MM.1S (cell line): Measurements from ENCODE around the gene SPTLC3.
A peak's percentile ranks its signal among the peaks of the same experiment; 100 is the strongest.

Experiments
- DNase-seq: peaks from one replicate; pipeline ENCODE4 v3.0.0-alpha.2; 2015
- H2AFZ ChIP-seq: fragments of 300-600 bp; sonication (generic); 2 replicates; pipeline ENCODE4 v1.6.0; 2016; ENCODE audit warnings: antibody characterized with exemption, low read length
- H3F3A ChIP-seq: fragments of 300-600 bp; sonication (generic); 2 replicates; pipeline ENCODE4 v1.6.1; 2016; ENCODE audit warnings: mild to moderate bottlenecking, antibody characterized with exemption, low read length, moderate library complexity, mixed read lengths; ENCODE audit not compliant: insufficient read depth
- H3K27ac ChIP-seq: fragments of 300-600 bp; sonication (generic); 2 replicates; pipeline ENCODE4 v1.5.1; 2016; ENCODE audit warnings: mild to moderate bottlenecking, low read length
- H3K27me3 ChIP-seq: fragments of 300-600 bp; sonication (generic); replicated peaks from 2 replicates; pipeline ENCODE4 v1.6.0; 2016; ENCODE audit warnings: low read length; ENCODE audit not compliant: insufficient read depth
- H3K36me3 ChIP-seq: fragments of 300-600 bp; sonication (generic); replicated peaks from 2 replicates; pipeline ENCODE4 v1.6.1; 2016; ENCODE audit warnings: mild to moderate bottlenecking, low read length, mixed read lengths; ENCODE audit not compliant: insufficient read depth
- H3K4me1 ChIP-seq: fragments of 300-600 bp; sonication (generic); 2 replicates; pipeline ENCODE4 v1.6.1; 2016; ENCODE audit warnings: low read length, mixed read lengths
- H3K4me2 ChIP-seq: fragments of 300-600 bp; sonication (generic); 2 replicates; pipeline ENCODE4 v1.6.0; 2016; ENCODE audit warnings: low read depth, low read length
- H3K4me3 ChIP-seq: fragments of 300-600 bp; sonication (generic); 2 replicates; pipeline ENCODE4 v1.5.1; 2016; ENCODE audit warnings: low read length, mixed read lengths
- H3K79me2 ChIP-seq: fragments of 300-600 bp; sonication (generic); 2 replicates; pipeline ENCODE4 v1.6.1; 2016; ENCODE audit warnings: mixed run types, low read length, mixed read lengths
- H3K9ac ChIP-seq: fragments of 300-600 bp; sonication (generic); 2 replicates; pipeline ENCODE4 v1.6.1; 2016; ENCODE audit warnings: low read length, mixed read lengths
- H3K9me2 ChIP-seq: fragments of 300-600 bp; sonication (generic); replicated peaks from 2 replicates; pipeline ENCODE4 v1.6.1; 2016; ENCODE audit warnings: mild to moderate bottlenecking, low read length, mixed read lengths; ENCODE audit not compliant: insufficient read depth
- H3K9me3 ChIP-seq: fragments of 300-600 bp; sonication (generic); replicated peaks from 2 replicates; pipeline ENCODE4 v1.6.1; 2016; ENCODE audit warnings: mild to moderate bottlenecking, low read length, mixed read lengths; ENCODE audit not compliant: insufficient read depth
- H4K20me1 ChIP-seq: fragments of 300-600 bp; sonication (generic); 2 replicates; pipeline ENCODE4 v1.6.1; 2016; ENCODE audit warnings: mild to moderate bottlenecking, low read length, moderate library complexity, mixed read lengths; ENCODE audit not compliant: insufficient read depth
- EZH2 ChIP-seq: fragments of 300-600 bp; sonication (generic); optimal IDR thresholded peaks from 2 replicates; pipeline ENCODE3; 2017; ENCODE audit warnings: low read depth, mild to moderate bottlenecking, antibody characterized with exemption, low read length, mixed read lengths
- EZH2phosphoT487 ChIP-seq: fragments of 300-600 bp; sonication (generic); IDR thresholded peaks from 2 replicates; pipeline ENCODE4 v1.6.1; 2018; ENCODE audit warnings: antibody characterized with exemption, low read length
- TF ChIP-seq, protein P1 (sequence below): fragments of 300-600 bp; sonication (generic); IDR thresholded peaks from 2 replicates; pipeline ENCODE4 v1.5.1; 2016; ENCODE audit warnings: antibody characterized with exemption, low read length, mixed read lengths

Gene SPTLC3

DNA sequence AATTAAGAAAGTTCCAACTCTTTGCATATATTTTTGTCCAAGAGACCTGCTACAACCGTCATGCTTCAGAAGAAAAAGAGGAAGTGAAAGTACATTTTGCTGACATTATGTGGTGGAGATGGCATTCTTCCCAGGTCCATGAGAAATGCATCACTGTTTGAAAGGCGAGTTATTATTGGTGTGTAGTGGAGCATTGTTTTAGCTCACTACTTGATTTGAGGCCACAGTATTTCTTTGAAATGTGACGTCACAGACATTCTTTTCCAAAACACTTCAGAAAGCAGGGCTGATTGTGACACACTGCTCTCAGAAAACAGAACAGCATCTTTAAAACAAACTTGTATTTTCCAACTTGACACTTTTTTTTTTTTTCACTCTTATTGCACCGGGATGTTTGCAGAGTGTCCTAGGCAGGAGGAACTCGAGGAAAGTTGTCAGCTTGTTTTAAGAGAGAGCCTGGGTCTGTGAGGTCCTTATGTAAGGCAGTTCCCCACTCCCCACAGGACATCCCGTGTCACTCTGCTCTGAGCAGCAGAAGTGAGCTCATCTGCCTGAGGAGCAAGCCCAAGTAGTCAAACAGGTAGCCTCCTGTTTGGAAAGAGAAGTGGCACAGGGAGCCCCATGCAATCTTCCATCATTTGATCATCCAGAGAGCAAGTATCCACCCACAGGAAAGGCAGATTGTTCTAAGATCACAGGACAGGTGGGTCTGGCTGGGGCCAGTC is 1.1 kb downstream of the SPTLC3 start:
- H4K20me1 ChIP-seq = no peaks in the 10 kb centered on the region
- no peaks in the 10 kb centered on the region for H3K36me3 ChIP-seq
- H3K27ac ChIP-seq = peak overlapping the region; percentile 83
- H3K79me2 ChIP-seq = no peaks in the 10 kb centered on the region
- H3K4me2 ChIP-seq = peak overlapping the region; percentile 87
- H3F3A ChIP-seq = peaks cover 12% of the 10 kb centered on the region
- peak overlapping the region; percentile 69 for H2AFZ ChIP-seq
- TF ChIP-seq, protein P1, sequence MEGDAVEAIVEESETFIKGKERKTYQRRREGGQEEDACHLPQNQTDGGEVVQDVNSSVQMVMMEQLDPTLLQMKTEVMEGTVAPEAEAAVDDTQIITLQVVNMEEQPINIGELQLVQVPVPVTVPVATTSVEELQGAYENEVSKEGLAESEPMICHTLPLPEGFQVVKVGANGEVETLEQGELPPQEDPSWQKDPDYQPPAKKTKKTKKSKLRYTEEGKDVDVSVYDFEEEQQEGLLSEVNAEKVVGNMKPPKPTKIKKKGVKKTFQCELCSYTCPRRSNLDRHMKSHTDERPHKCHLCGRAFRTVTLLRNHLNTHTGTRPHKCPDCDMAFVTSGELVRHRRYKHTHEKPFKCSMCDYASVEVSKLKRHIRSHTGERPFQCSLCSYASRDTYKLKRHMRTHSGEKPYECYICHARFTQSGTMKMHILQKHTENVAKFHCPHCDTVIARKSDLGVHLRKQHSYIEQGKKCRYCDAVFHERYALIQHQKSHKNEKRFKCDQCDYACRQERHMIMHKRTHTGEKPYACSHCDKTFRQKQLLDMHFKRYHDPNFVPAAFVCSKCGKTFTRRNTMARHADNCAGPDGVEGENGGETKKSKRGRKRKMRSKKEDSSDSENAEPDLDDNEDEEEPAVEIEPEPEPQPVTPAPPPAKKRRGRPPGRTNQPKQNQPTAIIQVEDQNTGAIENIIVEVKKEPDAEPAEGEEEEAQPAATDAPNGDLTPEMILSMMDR = no peak
- TF ChIP-seq EZH2phosphoT487 = no peak
- no peak for TF ChIP-seq EZH2
- no peaks in the 10 kb centered on the region for H3K27me3 ChIP-seq
- no peaks in the 10 kb centered on the region for H3K9me3 ChIP-seq
- H3K9me2 ChIP-seq = no peaks in the 10 kb centered on the region
- peak overlapping the region; percentile 61 for H3K4me3 ChIP-seq
- peaks cover 13% of the 10 kb centered on the region for H3K4me1 ChIP-seq
- peak; percentile 80 for DNase-seq
- peak overlapping the region; percentile 66 for H3K9ac ChIP-seq

DNA sequence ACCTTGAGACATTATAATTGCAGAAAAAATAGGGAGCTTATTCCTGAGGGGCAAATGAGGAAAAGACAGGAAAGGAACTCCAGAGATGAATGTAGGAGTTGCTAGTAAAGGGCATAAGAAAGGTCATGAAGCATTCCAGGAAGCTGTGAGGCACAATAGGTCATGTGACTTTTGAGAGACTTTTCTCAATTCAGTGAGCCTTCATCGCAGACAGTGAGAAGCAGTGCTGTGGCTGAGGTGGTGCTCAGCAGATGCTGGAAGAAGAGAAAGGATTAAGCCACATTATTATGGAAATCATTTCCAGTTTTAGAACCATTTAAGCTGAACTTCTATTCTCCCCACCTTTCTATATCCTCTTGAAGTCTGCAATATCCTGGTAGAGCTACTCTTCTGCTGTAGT is 4.1 kb downstream of the SPTLC3 start:
- no peaks in the 10 kb centered on the region for H4K20me1 ChIP-seq
- no peak overlapping the region for H3K9ac ChIP-seq
- no peak overlapping the region for H2AFZ ChIP-seq
- no peaks in the 10 kb centered on the region for H3K9me2 ChIP-seq
- no peak for DNase-seq
- no peaks in the 10 kb centered on the region for H3K27me3 ChIP-seq
- no peak overlapping the region for H3K27ac ChIP-seq
- peaks cover 12% of the 10 kb centered on the region for H3F3A ChIP-seq
- H3K4me1 ChIP-seq = peaks cover 13% of the 10 kb centered on the region
- no peaks in the 10 kb centered on the region for H3K9me3 ChIP-seq
- no peak overlapping the region for H3K4me3 ChIP-seq
- H3K79me2 ChIP-seq = no peaks in the 10 kb centered on the region
- TF ChIP-seq EZH2 (no peak), EZH2phosphoT487 (no peak)
- TF ChIP-seq, protein P1 = no peak
- no peaks in the 10 kb centered on the region for H3K36me3 ChIP-seq
- H3K4me2 ChIP-seq = no peak overlapping the region

DNA sequence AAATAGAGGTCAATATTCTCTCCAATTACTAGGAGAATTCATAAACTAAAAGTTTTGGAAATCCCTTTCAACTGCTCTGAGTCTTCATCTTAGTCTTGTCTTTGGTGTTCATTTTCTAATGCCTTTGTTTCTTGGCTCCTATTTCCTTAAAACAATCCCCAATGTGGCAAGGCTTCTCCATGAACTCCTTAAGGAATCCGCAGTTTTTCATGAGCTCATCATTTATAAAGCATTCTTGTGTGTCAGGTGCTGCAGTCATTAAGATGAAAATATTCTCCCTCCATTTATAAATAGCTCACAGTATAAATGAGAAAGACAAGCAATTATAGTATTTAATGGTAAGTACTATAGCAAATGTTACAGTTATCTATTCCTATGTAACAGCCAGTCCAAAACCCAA is 4.6 kb downstream of the SPTLC3 start:
- Histone ChIP-seq H3K27ac (no peak overlapping the region), H3K79me2 (no peaks in the 10 kb centered on the region), H4K20me1 (no peaks in the 10 kb centered on the region), H3F3A (peaks cover 12% of the 10 kb centered on the region), H3K4me3 (no peak overlapping the region), H2AFZ (no peak overlapping the region), H3K9me2 (no peaks in the 10 kb centered on the region), H3K4me2 (no peak overlapping the region), H3K9ac (no peak overlapping the region), H3K4me1 (peaks cover 13% of the 10 kb centered on the region), H3K9me3 (no peaks in the 10 kb centered on the region), H3K27me3 (no peaks in the 10 kb centered on the region), H3K36me3 (no peaks in the 10 kb centered on the region)
- TF ChIP-seq, protein P1 = no peak
- TF ChIP-seq EZH2phosphoT487 (no peak), EZH2 (no peak)
- no peak for DNase-seq
